Measurements from ENCODE around the gene ALPK3.

GRCh38 chr15:84828086-84828908 is 11.1 kb downstream of the ALPK3 start:
- TF ChIP-seq CTCF (IDR thresholded peaks at IDR 0.05) (no peak), POLR2A (IDR thresholded peaks at IDR 0.05) (no peak)
